Vagina (tissue), 2 donors: ENCODE results near the gene CCDC9B. TPM values are rescaled to one million over a fixed set of nuclear protein-coding genes. Genes with fewer than 3 reads are reported as not detected.

Source experiments
- DNase-seq, 2 donors: peaks; one replicate each; pipeline ENCODE4 v3.0.0-alpha.2; 2017; ENCODE audit errors: extremely low spot score in 2 of 2
- H3K27ac ChIP-seq: fragments of 200-600 bp; sonication (generic); one replicate; pipeline ENCODE4 v1.5.1; 2019
- H3K27me3 ChIP-seq: fragments of 200-600 bp; sonication (generic); one replicate; pipeline ENCODE4 v1.5.1; 2019
- H3K36me3 ChIP-seq, 2 donors: fragments of 200-600 bp; sonication (generic); one replicate each; pipeline ENCODE4 v1.5.1; 2017 to 2019
- H3K4me1 ChIP-seq: fragments of 200-600 bp; sonication (generic); one replicate; pipeline ENCODE4 v1.5.1; 2019
- H3K4me3 ChIP-seq, 2 donors: fragments of 200-600 bp; sonication (generic); 1 replicate in 1 of 2; 2 replicates in 1 of 2; pipeline ENCODE4 v1.5.1; 2016 to 2019
- H3K9me3 ChIP-seq: fragments of 200-600 bp; sonication (generic); one replicate; pipeline ENCODE4 v1.5.1; 2019
- POLR2A ChIP-seq, 2 donors: fragments of 450-650 bp; IDR thresholded peaks; one replicate each; pipeline ENCODE4 v1.6.1; 2017; ENCODE audit warnings: antibody characterized with exemption in 2 of 2, mild to moderate bottlenecking in 2 of 2, moderate library complexity in 2 of 2
- POLR2AphosphoS5 ChIP-seq, 2 donors: sonication (generic); formaldehyde crosslinking; IDR thresholded peaks; one replicate each; pipeline ENCODE4 v1.9.0; 2017; ENCODE audit warnings: antibody characterized with exemption in 2 of 2, mild to moderate bottlenecking in 2 of 2, low read depth in 1 of 2; ENCODE audit not compliant: insufficient read depth in 1 of 2
- intact Hi-C: fragments of 100-400 bp; cut with DNase I; formaldehyde crosslinking; loops from one replicate; pipeline ENCODE4 v1.15.1; 2023
- total RNA-seq: library from RNA; depleted of rRNA; stranded (reverse); fragments of >200 nt; gene quantifications from one replicate; pipeline ENCODE4 v1.2.3, GENCODE V29; 2016
- TF ChIP-seq, protein P1 (sequence below), 3 experiments: fragments of 450-650 bp in 2 of 3; fragments of 200-600 bp in 1 of 3; sonication (generic) in 1 of 3; IDR thresholded peaks; one replicate each; pipeline ENCODE4 v1.5.1; 2017 to 2019; ENCODE audit warnings: antibody characterized with exemption in 3 of 3, mild to moderate bottlenecking in 2 of 3, moderate library complexity in 2 of 3

The CCDC9B gene
- total RNA-seq, 1 donor from 2014 or later, result 16.0 TPM

DNA sequence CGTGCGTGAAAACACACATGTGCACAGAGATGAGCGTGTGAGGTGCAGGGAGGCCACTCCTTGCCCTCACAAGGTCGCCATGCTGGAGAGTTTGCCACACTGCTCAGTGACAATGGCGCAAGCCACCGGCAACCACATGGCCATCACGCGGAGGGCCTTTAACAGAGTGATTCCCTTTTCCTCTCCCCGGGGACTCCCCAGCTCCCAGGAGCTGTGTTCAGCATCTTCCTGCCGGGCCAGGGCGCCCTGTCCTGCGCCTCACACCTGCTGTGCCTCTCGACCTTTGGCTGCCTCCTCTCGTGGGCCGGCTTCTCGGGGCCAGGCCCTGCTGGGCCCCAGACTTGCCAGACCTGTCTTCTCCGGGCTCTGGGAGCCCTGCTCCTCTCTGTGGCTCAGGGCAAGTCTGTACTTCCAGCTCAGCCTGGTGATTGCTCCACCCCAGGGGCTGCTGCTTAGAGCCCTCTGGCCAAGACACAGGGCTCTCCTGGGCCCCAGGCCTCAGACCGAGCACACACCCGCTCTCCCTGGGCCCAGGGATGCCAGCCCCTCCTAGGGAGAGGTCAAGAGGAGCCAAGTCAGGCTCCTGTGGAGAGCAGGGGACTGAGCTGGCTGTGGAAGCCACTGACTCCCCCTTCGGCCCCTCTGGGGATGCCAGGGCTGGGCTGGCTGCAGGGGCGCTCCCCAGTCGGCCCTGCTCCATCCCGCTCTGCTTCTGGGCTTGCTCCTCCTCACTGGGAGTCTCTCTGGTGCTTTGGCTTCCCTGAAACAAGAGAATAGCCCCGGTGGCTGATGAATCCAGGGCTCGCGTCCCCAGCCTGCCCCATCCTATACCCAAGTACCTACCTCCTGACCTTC lies 5.6 kb downstream of the CCDC9B start:
- H3K27ac ChIP-seq, result peak overlapping the region; percentile 51
- TF ChIP-seq POLR2A (IDR thresholded peaks at IDR 0.05), result no peak
- TF ChIP-seq, protein P1, sequence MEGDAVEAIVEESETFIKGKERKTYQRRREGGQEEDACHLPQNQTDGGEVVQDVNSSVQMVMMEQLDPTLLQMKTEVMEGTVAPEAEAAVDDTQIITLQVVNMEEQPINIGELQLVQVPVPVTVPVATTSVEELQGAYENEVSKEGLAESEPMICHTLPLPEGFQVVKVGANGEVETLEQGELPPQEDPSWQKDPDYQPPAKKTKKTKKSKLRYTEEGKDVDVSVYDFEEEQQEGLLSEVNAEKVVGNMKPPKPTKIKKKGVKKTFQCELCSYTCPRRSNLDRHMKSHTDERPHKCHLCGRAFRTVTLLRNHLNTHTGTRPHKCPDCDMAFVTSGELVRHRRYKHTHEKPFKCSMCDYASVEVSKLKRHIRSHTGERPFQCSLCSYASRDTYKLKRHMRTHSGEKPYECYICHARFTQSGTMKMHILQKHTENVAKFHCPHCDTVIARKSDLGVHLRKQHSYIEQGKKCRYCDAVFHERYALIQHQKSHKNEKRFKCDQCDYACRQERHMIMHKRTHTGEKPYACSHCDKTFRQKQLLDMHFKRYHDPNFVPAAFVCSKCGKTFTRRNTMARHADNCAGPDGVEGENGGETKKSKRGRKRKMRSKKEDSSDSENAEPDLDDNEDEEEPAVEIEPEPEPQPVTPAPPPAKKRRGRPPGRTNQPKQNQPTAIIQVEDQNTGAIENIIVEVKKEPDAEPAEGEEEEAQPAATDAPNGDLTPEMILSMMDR (IDR thresholded peaks at IDR 0.05), result no peak
- TF ChIP-seq POLR2AphosphoS5 (IDR thresholded peaks at IDR 0.05; ENCODE audit: insufficient read depth in 1 of 2, low read depth in 1 of 2), result no peak
- no peak overlapping the region for H3K4me3 ChIP-seq
- H3K9me3 ChIP-seq, result no peaks in the 10 kb centered on the region
- H3K36me3 ChIP-seq, result no peaks in the 10 kb centered on the region
- intact Hi-C loops, result no loop called here
- DNase-seq, result no peak
- H3K27me3 ChIP-seq, result no peaks in the 10 kb centered on the region
- H3K4me1 ChIP-seq, result peaks cover 74% of the 10 kb centered on the region

DNA sequence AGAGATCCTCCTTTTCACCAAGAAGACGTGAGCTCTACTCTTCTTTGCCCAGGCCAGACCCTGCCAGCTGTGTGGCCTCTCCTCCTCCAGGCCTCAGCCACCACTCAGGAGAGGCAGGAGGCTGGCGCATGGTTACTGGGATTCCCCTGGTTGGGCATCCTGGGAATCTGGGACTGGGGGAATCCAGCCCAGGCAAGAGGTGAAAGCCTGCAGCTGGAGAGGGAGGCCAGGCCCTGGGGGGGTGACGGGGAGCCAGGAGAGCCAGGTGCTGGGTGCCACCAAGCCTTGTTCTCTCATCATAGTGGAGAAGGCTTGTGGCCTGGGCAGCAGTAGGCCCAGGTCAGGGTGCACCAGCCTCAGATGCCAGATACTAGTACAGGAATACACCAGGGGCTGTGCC lies 6.2 kb downstream of the CCDC9B start:
- no peaks in the 10 kb centered on the region for H3K36me3 ChIP-seq
- peak overlapping the region; percentile 51 for H3K27ac ChIP-seq
- peaks cover 74% of the 10 kb centered on the region for H3K4me1 ChIP-seq

DNA sequence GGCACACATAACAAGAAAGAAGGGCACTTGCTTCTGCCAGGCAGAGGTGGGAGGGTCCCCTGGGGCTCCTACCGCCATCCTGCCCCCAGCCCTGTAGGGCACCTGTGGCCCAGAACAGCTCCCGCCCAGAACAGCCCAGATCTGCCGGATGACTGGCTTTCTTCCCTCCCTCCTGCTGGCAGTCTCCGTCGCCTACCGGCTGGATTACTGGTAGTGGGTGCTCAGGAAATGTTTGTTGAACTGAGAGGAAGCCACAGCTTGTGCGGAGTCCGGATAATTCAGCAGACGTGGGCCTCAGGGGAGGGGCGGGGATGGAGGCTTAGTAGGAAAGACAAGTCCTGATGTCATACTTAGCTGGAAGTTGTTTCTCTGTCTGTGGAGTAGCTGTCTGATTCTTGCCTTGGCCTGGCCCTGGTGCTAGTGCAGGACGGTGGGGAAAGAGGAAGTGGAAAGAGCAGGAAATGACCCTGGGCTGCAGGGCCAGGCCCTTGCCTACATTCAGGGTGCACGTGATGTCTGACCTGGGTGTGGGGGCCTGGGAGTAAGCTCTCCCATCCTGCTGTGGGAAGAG lies 6.7 kb downstream of the CCDC9B start:
- no peaks in the 10 kb centered on the region for H3K36me3 ChIP-seq
- no peaks in the 10 kb centered on the region for H3K27me3 ChIP-seq
- intact Hi-C loops, result no loop called here
- H3K4me1 ChIP-seq, result peaks cover 68% of the 10 kb centered on the region
- H3K9me3 ChIP-seq, result no peaks in the 10 kb centered on the region
- no peak for TF ChIP-seq POLR2A (IDR thresholded peaks at IDR 0.05)
- peak in 1 of 2 donors; percentile 3 for TF ChIP-seq POLR2AphosphoS5 (IDR thresholded peaks at IDR 0.05; ENCODE audit: insufficient read depth in 1 of 2, low read depth in 1 of 2)
- DNase-seq, result no peak
- H3K27ac ChIP-seq, result peak overlapping the region; percentile 51
- H3K4me3 ChIP-seq, result no peak overlapping the region

More for the DNA sequence above, 6.2 kb downstream of the CCDC9B start:
- no peak overlapping the region for H3K4me3 ChIP-seq
- intact Hi-C loops, result no loop called here
- H3K27me3 ChIP-seq, result no peaks in the 10 kb centered on the region
- DNase-seq, result no peak
- H3K9me3 ChIP-seq, result no peaks in the 10 kb centered on the region
- TF ChIP-seq POLR2A (IDR thresholded peaks at IDR 0.05) (no peak), POLR2AphosphoS5 (IDR thresholded peaks at IDR 0.05; ENCODE audit: insufficient read depth in 1 of 2, low read depth in 1 of 2) (no peak)
- TF ChIP-seq, protein P1 (IDR thresholded peaks at IDR 0.05), result no peak

DNA sequence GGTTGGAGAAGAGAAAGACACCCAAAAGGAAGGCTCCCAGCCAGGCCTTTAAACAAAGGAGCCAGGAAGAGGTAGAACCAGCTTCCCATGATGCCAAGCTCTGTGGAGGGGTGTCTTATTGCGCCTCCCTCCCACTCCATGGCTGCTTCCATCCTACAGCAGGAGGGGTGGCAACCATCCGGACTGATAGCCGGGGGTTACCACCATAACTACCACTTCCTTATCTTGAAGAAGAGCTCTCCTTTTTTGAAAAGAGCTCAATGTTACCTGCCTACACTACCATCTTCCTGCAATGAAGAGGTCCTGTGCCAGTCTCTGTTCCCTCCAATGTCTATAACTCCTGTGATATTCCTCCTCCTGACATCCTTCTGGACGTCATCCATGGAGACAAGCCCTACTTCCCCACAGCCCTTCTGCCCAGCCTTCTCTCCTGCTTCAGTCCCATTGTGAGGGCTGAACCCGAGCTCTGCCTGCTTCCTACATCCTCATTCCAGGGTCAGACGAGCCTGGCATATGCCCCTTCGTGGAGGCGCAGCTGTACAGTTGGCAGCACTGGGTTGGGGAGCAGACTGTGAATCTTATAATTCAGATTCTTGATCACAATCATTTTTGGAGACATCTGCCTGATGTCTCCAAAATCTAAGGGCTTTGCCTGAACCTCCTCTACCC lies 8.5 kb downstream of the CCDC9B start:
- H3K4me3 ChIP-seq, result no peak overlapping the region
- TF ChIP-seq POLR2A (IDR thresholded peaks at IDR 0.05) (no peak), POLR2AphosphoS5 (IDR thresholded peaks at IDR 0.05; ENCODE audit: insufficient read depth in 1 of 2, low read depth in 1 of 2) (no peak)
- TF ChIP-seq, protein P1 (IDR thresholded peaks at IDR 0.05), result no peak
- H3K4me1 ChIP-seq, result peaks cover 51% of the 10 kb centered on the region
- no peaks in the 10 kb centered on the region for H3K27me3 ChIP-seq
- H3K27ac ChIP-seq, result no peak overlapping the region
- H3K36me3 ChIP-seq, result no peaks in the 10 kb centered on the region
- no peaks in the 10 kb centered on the region for H3K9me3 ChIP-seq
- no peak for DNase-seq
- intact Hi-C loops, result no loop called here

DNA sequence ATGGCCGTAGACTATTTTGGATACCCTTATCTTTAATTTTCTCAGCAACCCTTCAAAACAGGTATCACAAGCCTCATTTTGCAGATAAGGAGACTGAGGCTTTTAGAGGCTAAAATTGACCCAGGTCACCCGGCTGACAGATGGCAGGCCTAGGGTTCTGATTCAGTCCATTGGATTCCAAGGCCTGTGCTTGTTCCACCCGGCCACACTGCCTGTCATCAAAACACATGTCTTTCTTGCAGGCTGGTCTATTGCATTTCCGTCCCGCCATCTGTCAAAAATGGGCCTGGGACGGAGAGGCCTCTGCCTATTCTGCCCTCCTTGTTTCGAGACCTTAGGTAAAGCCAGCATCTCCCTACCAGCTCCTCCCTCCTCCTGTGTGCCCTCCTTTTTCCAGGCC lies 9.1 kb downstream of the CCDC9B start:
- Histone ChIP-seq H3K27me3 (no peaks in the 10 kb centered on the region), H3K9me3 (no peaks in the 10 kb centered on the region), H3K4me1 (peaks cover 45% of the 10 kb centered on the region), H3K36me3 (no peaks in the 10 kb centered on the region), H3K27ac (no peak overlapping the region), H3K4me3 (no peak overlapping the region)
- TF ChIP-seq POLR2AphosphoS5 (IDR thresholded peaks at IDR 0.05; ENCODE audit: insufficient read depth in 1 of 2, low read depth in 1 of 2), result no peak
- TF ChIP-seq, protein P1 (IDR thresholded peaks at IDR 0.05), result no peak
- no peak for TF ChIP-seq POLR2A (IDR thresholded peaks at IDR 0.05)
- DNase-seq, result no peak
- intact Hi-C loops, result no loop called here
